SK-N-SH treated with all-trans-retinoic acid at 6 μM for 48 hours (cell line): ENCODE data around the gene TMEM176B.

Source experiments
- ARNTL ChIP-seq: fragments of 450-650 bp; formaldehyde crosslinking; IDR thresholded peaks from 2 replicates; pipeline ENCODE4 v1.5.0; 2020; ENCODE audit warnings: low read depth, mild to moderate bottlenecking, moderate library complexity, borderline replicate concordance
- ZFP3 ChIP-seq: fragments of 250-450 bp; sonication (Bioruptor Pico); IDR thresholded peaks from 2 replicates; pipeline ENCODE4 v1.5.0; 2020; ENCODE audit warnings: mild to moderate bottlenecking, moderate library complexity
- TF ChIP-seq, protein P1 (sequence below): fragments of 250-450 bp; sonication (Bioruptor Pico); IDR thresholded peaks from 2 replicates; pipeline ENCODE4 v1.5.0; 2020; ENCODE audit warnings: mild to moderate bottlenecking, moderate library complexity

GRCh38 chr7:150831851-150832250 is 31.7 kb upstream of the TMEM176B start:
- TF ChIP-seq, protein P1, sequence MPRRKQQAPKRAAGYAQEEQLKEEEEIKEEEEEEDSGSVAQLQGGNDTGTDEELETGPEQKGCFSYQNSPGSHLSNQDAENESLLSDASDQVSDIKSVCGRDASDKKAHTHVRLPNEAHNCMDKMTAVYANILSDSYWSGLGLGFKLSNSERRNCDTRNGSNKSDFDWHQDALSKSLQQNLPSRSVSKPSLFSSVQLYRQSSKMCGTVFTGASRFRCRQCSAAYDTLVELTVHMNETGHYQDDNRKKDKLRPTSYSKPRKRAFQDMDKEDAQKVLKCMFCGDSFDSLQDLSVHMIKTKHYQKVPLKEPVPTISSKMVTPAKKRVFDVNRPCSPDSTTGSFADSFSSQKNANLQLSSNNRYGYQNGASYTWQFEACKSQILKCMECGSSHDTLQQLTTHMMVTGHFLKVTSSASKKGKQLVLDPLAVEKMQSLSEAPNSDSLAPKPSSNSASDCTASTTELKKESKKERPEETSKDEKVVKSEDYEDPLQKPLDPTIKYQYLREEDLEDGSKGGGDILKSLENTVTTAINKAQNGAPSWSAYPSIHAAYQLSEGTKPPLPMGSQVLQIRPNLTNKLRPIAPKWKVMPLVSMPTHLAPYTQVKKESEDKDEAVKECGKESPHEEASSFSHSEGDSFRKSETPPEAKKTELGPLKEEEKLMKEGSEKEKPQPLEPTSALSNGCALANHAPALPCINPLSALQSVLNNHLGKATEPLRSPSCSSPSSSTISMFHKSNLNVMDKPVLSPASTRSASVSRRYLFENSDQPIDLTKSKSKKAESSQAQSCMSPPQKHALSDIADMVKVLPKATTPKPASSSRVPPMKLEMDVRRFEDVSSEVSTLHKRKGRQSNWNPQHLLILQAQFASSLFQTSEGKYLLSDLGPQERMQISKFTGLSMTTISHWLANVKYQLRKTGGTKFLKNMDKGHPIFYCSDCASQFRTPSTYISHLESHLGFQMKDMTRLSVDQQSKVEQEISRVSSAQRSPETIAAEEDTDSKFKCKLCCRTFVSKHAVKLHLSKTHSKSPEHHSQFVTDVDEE (CRISPR knock-in tag), result no peak
- TF ChIP-seq ZFP3 (CRISPR knock-in tag) (no peak), ARNTL (no peak)
